DMS53 treated with DMSO at 0.1 percent for 48 hours (cell line): ENCODE measurements around the gene DHCR7.
A peak's percentile ranks its signal among the peaks of the same experiment; 100 is the strongest.

Experiments
- DNase-seq: peaks from one replicate; lab custom pipeline; 2025; ENCODE audit not compliant: unreplicated experiment; lab: John Stamatoyannopoulos, UW

Gene DHCR7

GRCh38 chr11:71458146-71459070 lies 10.2 kb upstream of the DHCR7 start:
- no peak for DNase-seq

- DNase-seq: no peak
Observed at GRCh38 chr11:71456831-71457230, 8.6 kb upstream of the DHCR7 start.

DNA sequence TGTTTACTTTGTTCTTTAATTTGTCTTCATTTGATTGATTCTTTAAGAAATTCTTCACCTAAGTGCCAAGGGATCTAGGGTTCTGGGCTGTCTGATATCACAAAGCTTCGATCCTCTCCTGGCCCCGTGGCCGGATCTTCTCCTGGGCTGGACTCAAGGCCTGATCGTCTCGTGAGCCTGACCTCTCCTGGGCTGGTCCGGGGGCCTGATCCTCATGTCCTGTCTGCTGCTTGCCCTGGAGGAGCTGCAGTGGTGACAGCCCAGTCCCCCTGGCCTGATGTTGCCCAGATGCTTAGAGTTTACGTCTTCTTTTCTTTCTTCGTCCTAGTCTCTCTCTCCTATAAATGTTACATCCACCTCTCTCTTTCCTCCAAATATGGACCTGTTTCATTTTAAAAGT lies 8.1 kb upstream of the DHCR7 start:
- no peak for DNase-seq

- DNase-seq: peak; percentile 25
Observed at GRCh38 chr11:71454470-71455113, 6.4 kb upstream of the DHCR7 start.

DNA sequence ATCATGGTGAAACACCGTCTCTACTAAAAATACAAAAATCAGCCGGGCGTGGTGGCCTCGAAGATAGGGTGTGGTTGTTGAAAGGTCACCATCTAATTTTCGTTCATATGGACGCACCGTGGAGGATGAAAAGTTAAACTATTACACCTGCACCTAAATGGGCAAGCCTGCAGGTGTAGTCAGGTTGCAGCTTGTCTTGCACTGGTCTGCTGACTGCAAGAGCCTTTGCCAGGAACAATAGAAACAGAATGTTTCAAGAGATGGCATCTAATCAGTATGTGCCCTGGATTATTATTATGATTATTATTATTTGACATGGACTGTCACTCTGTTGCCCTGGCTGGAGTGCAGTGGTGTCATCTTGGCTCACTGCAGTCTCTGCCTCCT lies 5.7 kb upstream of the DHCR7 start:
- DNase-seq: no peak

DNA sequence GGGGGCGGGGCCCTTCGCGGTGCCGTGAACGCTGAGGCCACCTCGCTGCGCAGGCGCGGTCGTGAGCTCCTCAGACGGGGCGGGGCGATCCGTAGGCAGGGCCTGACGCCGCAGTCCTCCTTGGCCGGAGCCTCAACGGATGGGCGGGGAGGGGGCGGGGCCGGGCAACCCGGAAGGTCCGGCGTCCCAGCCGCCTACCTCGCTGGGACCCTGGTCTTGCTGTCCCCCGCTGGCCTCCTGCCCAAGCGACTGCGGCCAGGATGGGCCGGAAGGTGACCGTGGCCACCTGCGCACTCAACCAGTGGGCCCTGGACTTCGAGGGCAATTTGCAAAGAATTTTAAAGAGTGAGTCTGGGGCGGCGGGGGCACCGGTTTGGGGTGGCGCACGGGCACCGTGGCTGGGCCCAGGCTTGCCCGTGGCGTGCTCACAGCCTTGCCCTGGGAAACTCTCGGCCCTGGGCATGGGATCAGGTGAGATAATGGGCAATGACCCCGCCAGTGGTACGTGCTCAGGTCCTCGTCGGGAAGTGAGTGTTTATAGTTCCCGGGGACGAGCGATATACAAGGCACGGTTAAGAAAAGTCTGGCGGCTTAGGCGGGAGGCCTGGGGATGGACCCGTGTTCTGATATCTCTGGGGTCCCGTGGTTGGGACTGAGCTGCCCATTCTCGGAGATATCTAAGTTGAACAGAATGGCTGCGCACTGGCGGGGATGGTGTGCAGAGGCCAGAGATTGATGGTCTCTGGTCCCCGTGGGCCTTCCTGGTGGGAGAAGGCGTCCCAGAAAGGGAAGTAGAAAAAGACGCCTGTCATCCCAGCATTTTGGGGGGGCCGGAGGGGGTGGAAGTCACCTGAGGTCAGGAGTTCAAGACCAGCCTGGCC lies 5.1 kb upstream of the DHCR7 start, which contains the start of gene NADSYN1:
Gene NADSYN1, plus strand, starts transcription at position 167 of the 881 bp plus-strand sequence. Its CDS starts 94 bp downstream, at position 261.
- peak; percentile 99 for DNase-seq

DNA sequence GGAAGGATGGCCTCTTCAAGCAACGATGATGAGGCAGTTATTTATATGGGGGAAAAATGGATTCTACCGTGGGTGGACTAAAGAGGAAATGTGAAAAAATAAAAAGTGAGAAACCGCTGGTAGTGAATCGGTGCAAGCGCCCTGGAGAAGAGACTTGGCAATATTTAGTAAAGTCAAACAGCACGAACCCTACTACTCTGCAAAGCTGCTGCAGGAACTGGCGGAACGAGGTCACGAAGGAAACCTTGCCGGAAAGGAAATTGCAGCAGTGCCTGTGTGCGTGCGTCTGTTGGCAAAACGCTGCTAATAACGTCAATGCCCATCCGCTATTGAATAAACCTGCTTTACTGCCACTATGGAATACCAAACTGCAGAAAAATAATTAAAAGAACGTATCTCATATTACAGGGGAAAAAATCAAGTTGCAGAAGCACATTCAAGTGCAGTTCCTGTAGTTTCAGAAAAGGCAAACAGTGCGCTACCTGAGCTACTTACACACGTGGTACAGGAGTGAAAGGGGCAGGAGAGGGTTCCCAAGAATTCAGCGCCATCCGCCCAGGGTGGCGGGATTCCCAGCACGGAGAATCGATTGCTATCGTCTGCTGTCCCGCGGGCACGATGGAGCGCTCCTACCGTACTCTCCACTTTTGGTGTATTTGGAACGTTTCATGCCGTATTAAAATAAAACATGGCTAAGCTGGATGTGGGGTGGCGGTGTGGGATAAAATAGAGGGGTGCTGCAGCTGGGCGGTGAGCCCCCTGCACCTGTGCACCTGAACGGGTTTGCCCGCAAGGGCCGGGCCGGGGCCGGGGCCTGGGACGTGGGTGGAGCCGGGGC lies 4.2 kb upstream of the DHCR7 start:
- DNase-seq: peak; percentile 91

DNA sequence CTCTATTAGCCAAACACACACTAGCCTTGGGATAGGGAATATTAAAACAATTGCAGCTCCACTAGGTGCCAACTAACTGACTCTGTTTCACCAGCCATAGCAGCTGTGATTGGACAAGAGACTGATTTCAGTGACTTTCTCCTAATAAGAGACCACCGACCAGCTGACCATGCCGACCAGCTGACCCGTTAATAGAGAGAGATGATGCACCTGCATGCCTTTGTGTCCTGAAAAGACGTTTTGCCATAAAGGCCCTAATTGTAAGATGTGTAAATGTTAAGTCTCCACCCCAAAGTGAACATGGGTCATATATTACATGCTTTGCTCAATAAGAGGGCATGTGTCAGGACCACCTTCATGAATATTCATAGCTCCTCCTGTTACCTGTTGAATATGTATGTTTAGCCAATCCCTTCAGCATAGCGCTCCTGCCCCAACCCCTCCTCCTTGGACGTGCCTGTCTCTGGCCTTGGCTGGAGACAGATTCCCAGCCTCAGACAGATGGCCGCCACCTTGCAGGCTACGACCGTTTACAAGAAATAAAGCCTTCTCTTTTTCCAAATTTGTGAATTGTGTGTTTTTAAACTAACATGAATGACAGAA lies 3.5 kb upstream of the DHCR7 start:
- DNase-seq: peak; percentile 62

GRCh38 chr11:71450939-71451338 lies 2.7 kb upstream of the DHCR7 start:
- no peak for DNase-seq

- no peak for DNase-seq
Observed at GRCh38 chr11:71450507-71450906, 2.3 kb upstream of the DHCR7 start.

DNA sequence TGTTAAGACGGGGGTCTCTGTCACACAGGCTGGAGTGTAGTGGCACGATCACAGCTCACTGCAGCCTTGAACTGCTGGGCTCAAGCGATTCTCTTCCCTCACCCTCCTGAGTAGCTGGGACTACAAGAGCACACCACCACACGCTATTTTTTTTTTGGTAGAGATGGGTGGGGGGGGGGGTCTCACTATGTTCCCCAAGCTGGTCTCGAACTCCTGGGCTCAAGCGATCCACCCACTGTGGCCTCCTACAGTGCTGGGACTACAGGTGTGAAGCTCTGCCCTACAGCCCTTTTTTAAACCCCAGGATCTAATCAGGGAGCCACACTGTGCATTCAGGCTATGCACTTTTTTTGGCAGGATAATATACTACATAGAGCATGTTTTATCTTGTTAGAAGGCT lies 1.4 kb upstream of the DHCR7 start:
- no peak for DNase-seq

GRCh38 chr11:71447791-71448256 lies 369 bp downstream of the DHCR7 start:
- DNase-seq: peak; percentile 57

DNA sequence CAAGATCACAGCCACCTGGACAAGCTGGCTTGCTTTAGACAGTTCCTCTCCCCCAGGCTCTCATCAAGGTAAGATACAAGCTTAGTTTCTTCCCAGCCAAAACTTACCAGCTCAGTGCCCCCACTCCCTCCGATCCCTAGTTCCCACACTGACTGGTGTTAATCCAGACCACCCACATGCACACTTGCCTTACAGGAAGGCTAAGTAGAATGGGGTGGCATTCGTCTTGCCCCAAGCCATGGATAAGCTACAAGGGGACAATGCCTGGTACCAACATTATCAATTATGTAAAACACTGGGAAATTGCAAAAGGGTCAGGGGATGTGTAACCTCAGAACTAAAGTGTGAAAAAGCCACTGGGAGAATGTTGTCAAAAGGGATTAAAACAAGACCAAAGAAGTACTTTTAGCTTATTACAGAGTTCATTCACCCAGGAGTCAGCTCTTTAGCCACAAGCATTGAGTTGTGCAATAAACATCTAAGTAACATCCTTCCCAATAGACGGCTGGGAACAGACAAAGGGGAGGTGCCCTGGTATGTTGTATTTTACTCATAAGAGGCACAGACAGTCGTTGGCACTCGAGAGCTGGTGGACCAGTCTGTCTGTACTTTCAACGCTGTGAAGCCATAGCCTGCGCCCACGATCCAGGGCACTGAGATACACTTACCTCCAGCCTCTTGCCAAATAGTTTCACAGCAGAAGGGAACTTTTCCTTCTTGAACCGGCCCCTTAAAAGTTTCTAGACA lies 1.1 kb downstream of the DHCR7 start:
- DNase-seq: no peak

- DNase-seq: no peak
Observed at GRCh38 chr11:71446150-71446549, 2.0 kb downstream of the DHCR7 start.

DNA sequence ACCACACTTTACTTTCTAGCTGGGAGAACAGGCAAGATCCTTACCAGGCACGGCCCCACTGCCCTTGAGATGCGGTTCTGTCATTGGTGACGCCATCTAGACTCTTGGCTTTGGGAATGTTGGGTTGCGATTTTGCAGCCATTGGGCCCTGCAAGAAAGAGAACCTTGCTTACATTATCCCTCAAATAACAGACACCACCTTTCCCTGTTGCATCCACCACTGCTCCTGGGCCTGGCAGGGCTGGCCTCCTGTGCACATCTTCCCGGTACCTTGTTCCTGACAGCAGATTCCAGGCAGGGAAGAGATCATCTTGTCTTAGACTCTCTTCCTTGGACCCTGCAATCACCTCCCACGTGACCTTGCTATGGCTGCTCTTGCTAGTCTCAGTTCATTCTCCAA lies 3.4 kb downstream of the DHCR7 start:
- DNase-seq: no peak

DNA sequence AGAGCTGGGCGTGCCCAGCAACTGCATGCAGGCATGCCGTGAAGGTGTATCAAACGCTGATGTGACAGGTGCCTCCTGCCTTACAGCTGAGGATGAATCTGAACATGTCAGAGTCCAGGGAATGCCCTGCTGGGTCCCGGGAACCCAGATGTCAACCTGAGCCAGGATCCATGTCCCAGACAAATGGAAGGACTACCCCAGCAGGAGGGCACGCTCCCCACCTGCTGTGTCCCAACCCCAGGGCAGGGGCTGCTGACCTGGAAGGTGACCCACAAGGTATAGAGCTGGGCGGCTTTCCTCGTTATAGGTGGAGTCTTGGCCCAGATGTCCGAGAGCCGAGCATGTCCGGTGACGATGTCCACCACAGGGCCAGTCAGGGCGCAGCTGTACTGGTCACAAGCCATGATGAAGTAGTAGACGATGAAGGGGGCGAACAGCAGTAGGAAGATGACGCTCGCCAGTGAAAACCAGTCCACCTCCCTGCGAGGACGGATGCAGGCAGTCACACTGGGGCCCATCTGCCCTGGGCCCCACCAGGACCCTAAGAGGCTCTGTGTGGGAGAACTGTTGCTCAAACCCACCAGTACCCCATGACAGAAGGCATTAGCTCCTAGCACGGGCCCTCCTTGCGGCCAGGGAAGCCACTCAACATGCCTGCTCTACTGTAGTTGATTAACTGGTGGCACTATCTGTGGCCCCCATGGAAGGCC lies 4.3 kb downstream of the DHCR7 start:
- DNase-seq: no peak

- no peak for DNase-seq
Observed at GRCh38 chr11:71442880-71443279, 5.3 kb downstream of the DHCR7 start.

DNA sequence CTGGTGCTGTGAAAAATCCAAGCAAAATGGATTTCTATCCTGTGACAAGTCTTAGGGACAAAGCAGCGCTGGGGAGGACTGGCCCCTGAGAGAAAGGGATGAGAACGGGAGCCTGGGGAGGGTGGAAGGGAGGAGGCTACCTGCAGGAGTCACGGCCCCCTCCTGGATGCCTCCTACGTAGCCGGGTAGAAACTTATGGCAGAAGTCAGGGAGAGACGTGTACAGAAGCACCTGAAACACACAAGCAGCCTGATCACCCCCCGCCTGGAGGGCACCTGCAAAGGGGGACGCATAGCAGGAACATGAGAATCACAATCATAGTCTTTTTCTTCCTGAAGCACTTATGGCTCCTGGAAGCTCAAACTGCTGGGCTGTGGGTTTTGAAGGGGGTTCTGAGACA lies 6.1 kb downstream of the DHCR7 start:
- no peak for DNase-seq

- DNase-seq: no peak
Observed at GRCh38 chr11:71441251-71441650, 6.9 kb downstream of the DHCR7 start.
